HEK293 (cell line): ENCODE results near the gene ZBED4.

Experiments used
- ZBTB8A ChIP-seq: fragments of 450-650 bp; formaldehyde crosslinking; IDR thresholded peaks from 2 replicates; pipeline ENCODE4 v1.5.1; 2016; ENCODE audit warnings: missing biosample characterization, missing genetic modification characterization
- TF ChIP-seq, protein P1 (sequence below): fragments of 450-650 bp; formaldehyde crosslinking; IDR thresholded peaks from 2 replicates; pipeline ENCODE4 v1.5.1; 2016; ENCODE audit warnings: missing biosample characterization, missing genetic modification characterization

DNA sequence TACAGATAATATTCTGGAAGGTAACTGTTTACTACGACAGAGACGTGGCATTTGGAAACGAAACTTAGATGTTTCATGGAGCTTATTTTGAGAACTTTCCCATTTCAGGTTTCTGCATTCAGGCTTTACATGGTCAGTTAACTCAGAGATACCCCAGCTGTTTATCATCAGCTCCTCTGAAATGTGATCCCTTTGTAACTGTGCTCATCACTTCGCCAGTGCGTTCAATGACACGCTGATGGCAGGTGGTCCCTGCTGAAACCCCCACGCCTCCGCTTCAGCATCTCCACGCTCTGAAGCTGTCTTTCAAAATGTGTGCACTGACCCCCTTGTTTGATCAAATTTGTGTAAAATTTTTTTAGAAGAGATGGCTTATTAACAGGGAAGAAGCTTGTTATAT is 34.1 kb downstream of the ZBED4 start:
- no peak for TF ChIP-seq ZBTB8A (tag by site-specific recombination)
- TF ChIP-seq, protein P1, sequence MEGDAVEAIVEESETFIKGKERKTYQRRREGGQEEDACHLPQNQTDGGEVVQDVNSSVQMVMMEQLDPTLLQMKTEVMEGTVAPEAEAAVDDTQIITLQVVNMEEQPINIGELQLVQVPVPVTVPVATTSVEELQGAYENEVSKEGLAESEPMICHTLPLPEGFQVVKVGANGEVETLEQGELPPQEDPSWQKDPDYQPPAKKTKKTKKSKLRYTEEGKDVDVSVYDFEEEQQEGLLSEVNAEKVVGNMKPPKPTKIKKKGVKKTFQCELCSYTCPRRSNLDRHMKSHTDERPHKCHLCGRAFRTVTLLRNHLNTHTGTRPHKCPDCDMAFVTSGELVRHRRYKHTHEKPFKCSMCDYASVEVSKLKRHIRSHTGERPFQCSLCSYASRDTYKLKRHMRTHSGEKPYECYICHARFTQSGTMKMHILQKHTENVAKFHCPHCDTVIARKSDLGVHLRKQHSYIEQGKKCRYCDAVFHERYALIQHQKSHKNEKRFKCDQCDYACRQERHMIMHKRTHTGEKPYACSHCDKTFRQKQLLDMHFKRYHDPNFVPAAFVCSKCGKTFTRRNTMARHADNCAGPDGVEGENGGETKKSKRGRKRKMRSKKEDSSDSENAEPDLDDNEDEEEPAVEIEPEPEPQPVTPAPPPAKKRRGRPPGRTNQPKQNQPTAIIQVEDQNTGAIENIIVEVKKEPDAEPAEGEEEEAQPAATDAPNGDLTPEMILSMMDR (tag by site-specific recombination), result no peak
